Neural cell (in vitro differentiated cells): Measurements from ENCODE around the gene CHPF.

Source experiments
- CTCF ChIP-seq: fragments of 450-650 bp; IDR thresholded peaks from 2 replicates; pipeline ENCODE4 v1.5.1; 2014; ENCODE audit warnings: antibody characterized with exemption, mild to moderate bottlenecking, moderate library complexity; ENCODE audit not compliant: poor library complexity, severe bottlenecking
- EP300 ChIP-seq: fragments of 450-650 bp; conservative IDR thresholded peaks from 2 replicates; pipeline ENCODE4 v1.6.1; 2014; ENCODE audit warnings: antibody characterized with exemption, mild to moderate bottlenecking, moderate library complexity; ENCODE audit not compliant: poor library complexity, severe bottlenecking
- RAD21 ChIP-seq: fragments of 450-650 bp; conservative IDR thresholded peaks from 2 replicates; pipeline ENCODE4 v1.6.1; 2014; ENCODE audit warnings: antibody characterized with exemption, mild to moderate bottlenecking, moderate library complexity

DNA sequence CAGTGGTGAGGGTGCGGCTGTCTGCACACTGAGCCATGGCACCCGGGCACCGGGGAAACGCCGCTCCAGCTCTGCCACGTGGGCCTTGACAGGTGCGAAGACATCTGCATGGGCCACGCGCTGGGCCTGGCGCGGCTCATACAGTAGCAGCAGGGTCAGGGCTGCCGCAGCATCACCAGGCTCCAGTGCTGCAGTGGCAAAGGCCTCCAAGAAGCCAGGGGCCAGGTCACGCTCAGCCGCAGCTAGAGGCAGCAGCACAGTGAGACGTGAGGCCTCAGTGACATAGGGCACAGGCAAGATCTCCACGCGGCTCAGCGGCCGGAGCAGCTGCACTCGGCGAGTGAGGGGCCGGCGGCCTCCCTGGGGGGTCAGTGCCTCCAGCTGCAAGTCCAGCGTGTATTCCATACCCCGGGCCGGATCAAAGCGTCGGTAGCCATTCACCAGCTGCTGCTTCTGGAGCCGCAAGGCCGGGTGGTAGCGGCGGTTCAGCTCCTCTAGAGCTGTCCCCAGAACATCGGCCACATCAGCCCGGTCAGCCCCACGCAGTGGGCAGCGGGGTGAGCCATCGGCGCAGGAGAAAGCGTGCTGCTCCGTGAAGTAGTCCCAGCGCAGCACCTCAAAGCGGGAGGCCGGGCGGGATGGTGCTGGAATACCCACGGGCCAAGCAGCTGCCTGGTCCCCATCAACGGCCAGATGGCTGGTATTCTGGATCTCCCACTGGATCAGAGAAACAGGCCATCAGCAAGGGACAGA, 3.5 kb downstream of the CHPF start:
- no peak for TF ChIP-seq CTCF
- no peak for TF ChIP-seq RAD21
- no peak for TF ChIP-seq EP300
